Measurements from ENCODE around the gene PFN1. TPM values are rescaled to one million over a fixed set of nuclear protein-coding genes. Genes with fewer than 3 reads are reported as not detected.

Gene PFN1
- total RNA-seq, 1 experiment from 2014 or later = 748 TPM

DNA sequence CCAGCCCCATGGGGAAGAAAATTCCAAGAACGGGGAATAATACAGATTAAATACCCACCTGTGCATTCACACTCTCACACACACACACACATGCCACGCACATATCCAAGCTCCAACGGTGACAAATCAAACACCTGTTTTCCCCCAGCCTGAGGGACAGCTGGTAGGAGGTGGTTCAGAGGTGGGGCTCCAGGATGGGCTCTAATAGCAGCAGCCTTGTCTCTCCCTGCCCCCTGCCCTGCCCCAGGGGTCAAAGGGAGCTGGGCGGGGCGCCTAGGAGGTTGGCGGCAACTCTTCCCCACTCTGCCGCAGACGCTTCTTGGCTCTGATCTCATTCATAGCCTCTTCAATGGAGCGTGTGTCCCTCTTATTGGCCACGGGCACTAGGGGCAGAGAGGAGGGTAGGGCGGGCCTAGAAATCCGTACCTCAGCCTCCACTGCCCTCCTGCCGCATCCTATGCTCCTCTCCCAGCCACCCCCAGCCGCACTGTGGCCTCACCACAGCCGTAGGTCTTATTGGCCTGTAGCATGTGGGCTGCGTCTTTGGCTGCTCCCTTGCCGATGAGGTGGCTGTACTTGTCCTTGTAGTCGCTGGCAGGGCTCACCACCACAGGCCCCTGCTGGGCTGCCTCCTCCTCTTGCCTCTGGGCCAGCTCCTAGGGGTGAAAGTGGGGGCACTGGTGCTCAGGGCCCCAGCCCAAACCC, 11.1 kb upstream of the PFN1 start:
- H3K4me1 ChIP-seq (ENCODE audit: low read length) = peaks cover 7% of the 10 kb centered on the region
- peaks cover 3% of the 10 kb centered on the region; the same call in 1 of the 2 replicates for H3K36me3 ChIP-seq (ENCODE audit: insufficient read depth, low read length)
- H2AFZ ChIP-seq (ENCODE audit: low read length) = no peak overlapping the region
- H3K9ac ChIP-seq (ENCODE audit: low read length) = no peak overlapping the region
- no peak overlapping the region for H3K4me2 ChIP-seq (ENCODE audit: low read depth, low read length, poor library complexity, severe bottlenecking)
- H3K4me3 ChIP-seq (ENCODE audit: low read length) = no peak overlapping the region
- H3K79me2 ChIP-seq (ENCODE audit: low read length) = no peaks in the 10 kb centered on the region
- H3K9me3 ChIP-seq (ENCODE audit: low read length) = no peaks in the 10 kb centered on the region
- DNase-seq = no peak
- no peaks in the 10 kb centered on the region for H3K27me3 ChIP-seq (ENCODE audit: low read length)
- no peaks in the 10 kb centered on the region for H4K20me1 ChIP-seq (ENCODE audit: insufficient read depth, low read depth, low read length)
- H3K9me2 ChIP-seq (replicated peaks; ENCODE audit: insufficient read depth, low read length) = no peaks in the 10 kb centered on the region
- no peak overlapping the region for H3K27ac ChIP-seq (ENCODE audit: low read length)

DNA sequence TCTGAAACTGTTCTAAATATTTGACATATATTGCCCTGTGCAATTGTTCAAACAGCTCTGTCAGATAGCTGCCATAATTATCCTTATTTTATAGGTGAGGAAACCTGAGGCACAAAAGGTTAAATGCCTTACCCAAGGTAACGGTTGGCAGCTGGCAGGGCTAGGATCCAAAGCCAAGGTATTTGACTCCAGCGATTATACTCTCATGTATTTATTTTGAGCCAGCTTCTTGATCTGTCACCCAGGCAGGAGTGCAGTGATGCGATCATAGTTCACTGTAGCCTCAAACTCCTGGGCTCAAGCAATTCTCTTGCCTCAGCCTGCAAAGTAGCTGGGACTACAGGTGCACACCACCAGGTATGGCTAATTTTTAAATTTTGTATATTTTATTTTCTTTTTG, 9.8 kb upstream of the PFN1 start:
- Histone ChIP-seq H3K9ac (ENCODE audit: low read length) (no peak overlapping the region), H4K20me1 (ENCODE audit: insufficient read depth, low read depth, low read length) (no peaks in the 10 kb centered on the region), H3K9me3 (ENCODE audit: low read length) (no peaks in the 10 kb centered on the region), H3K27ac (ENCODE audit: low read length) (no peak overlapping the region), H2AFZ (ENCODE audit: low read length) (no peak overlapping the region), H3K79me2 (ENCODE audit: low read length) (no peaks in the 10 kb centered on the region), H3K4me2 (ENCODE audit: low read depth, low read length, poor library complexity, severe bottlenecking) (no peak overlapping the region), H3K36me3 (ENCODE audit: insufficient read depth, low read length) (peaks cover 3% of the 10 kb centered on the region; the same call in 1 of the 2 replicates), H3K27me3 (ENCODE audit: low read length) (no peaks in the 10 kb centered on the region), H3K4me1 (ENCODE audit: low read length) (peaks cover 7% of the 10 kb centered on the region), H3K9me2 (replicated peaks; ENCODE audit: insufficient read depth, low read length) (no peaks in the 10 kb centered on the region), H3K4me3 (ENCODE audit: low read length) (no peak overlapping the region)
- no peak for DNase-seq

GRCh38 chr17:4956493-4957061, 8.2 kb upstream of the PFN1 start:
- no peak for DNase-seq
- peaks cover 3% of the 10 kb centered on the region; the same call in 1 of the 2 replicates for H3K36me3 ChIP-seq (ENCODE audit: insufficient read depth, low read length)
- H3K9me3 ChIP-seq (ENCODE audit: low read length) = no peaks in the 10 kb centered on the region
- no peak overlapping the region for H3K27ac ChIP-seq (ENCODE audit: low read length)
- no peaks in the 10 kb centered on the region for H3K27me3 ChIP-seq (ENCODE audit: low read length)
- H3K4me1 ChIP-seq (ENCODE audit: low read length) = peaks cover 10% of the 10 kb centered on the region
- H3K4me2 ChIP-seq (ENCODE audit: low read depth, low read length, poor library complexity, severe bottlenecking) = no peak overlapping the region
- no peak overlapping the region for H3K4me3 ChIP-seq (ENCODE audit: low read length)
- no peaks in the 10 kb centered on the region for H3K79me2 ChIP-seq (ENCODE audit: low read length)
- no peak overlapping the region for H2AFZ ChIP-seq (ENCODE audit: low read length)
- H3K9ac ChIP-seq (ENCODE audit: low read length) = no peak overlapping the region
- H4K20me1 ChIP-seq (ENCODE audit: insufficient read depth, low read depth, low read length) = no peaks in the 10 kb centered on the region
- no peaks in the 10 kb centered on the region for H3K9me2 ChIP-seq (replicated peaks; ENCODE audit: insufficient read depth, low read length)

DNA sequence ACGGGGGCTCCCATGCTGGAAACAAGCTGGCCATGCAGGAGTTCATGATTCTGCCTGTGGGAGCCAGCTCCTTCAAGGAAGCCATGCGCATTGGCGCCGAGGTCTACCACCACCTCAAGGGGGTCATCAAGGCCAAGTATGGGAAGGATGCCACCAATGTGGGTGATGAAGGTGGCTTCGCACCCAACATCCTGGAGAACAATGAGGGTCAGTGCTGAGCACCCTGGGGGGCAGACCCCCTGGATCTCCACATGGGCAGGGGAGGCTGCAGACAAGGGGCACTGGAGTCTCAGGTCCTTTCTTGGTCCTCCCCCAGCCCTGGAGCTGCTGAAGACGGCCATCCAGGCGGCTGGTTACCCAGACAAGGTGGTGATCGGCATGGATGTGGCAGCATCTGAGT, 6.8 kb upstream of the PFN1 start:
- peaks cover 3% of the 10 kb centered on the region; the same call in 1 of the 2 replicates for H3K36me3 ChIP-seq (ENCODE audit: insufficient read depth, low read length)
- H3K27ac ChIP-seq (ENCODE audit: low read length) = no peak overlapping the region
- H3K9me3 ChIP-seq (ENCODE audit: low read length) = no peaks in the 10 kb centered on the region
- H3K79me2 ChIP-seq (ENCODE audit: low read length) = peaks cover 9% of the 10 kb centered on the region; the same call in 1 of the 2 replicates
- H3K27me3 ChIP-seq (ENCODE audit: low read length) = no peaks in the 10 kb centered on the region
- DNase-seq = no peak
- peaks cover 18% of the 10 kb centered on the region for H3K4me1 ChIP-seq (ENCODE audit: low read length)
- no peaks in the 10 kb centered on the region for H4K20me1 ChIP-seq (ENCODE audit: insufficient read depth, low read depth, low read length)
- no peak overlapping the region for H3K4me3 ChIP-seq (ENCODE audit: low read length)
- H3K4me2 ChIP-seq (ENCODE audit: low read depth, low read length, poor library complexity, severe bottlenecking) = no peak overlapping the region
- H3K9me2 ChIP-seq (replicated peaks; ENCODE audit: insufficient read depth, low read length) = no peaks in the 10 kb centered on the region
- H2AFZ ChIP-seq (ENCODE audit: low read length) = no peak overlapping the region
- H3K9ac ChIP-seq (ENCODE audit: low read length) = no peak overlapping the region

- no peak overlapping the region for H2AFZ ChIP-seq (ENCODE audit: low read length)
- no peak overlapping the region for H3K9ac ChIP-seq (ENCODE audit: low read length)
- no peaks in the 10 kb centered on the region for H3K9me3 ChIP-seq (ENCODE audit: low read length)
- no peaks in the 10 kb centered on the region for H3K27me3 ChIP-seq (ENCODE audit: low read length)
- no peaks in the 10 kb centered on the region for H3K9me2 ChIP-seq (replicated peaks; ENCODE audit: insufficient read depth, low read length)
- H3K4me3 ChIP-seq (ENCODE audit: low read length) = no peak overlapping the region
- no peak overlapping the region for H3K4me2 ChIP-seq (ENCODE audit: low read depth, low read length, poor library complexity, severe bottlenecking)
- H3K79me2 ChIP-seq (ENCODE audit: low read length) = peaks cover 9% of the 10 kb centered on the region; the same call in 1 of the 2 replicates
- H3K4me1 ChIP-seq (ENCODE audit: low read length) = peaks cover 27% of the 10 kb centered on the region
- H3K27ac ChIP-seq (ENCODE audit: low read length) = no peak overlapping the region
- DNase-seq = no peak
- H3K36me3 ChIP-seq (ENCODE audit: insufficient read depth, low read length) = peaks cover 3% of the 10 kb centered on the region; the same call in 1 of the 2 replicates
- H4K20me1 ChIP-seq (ENCODE audit: insufficient read depth, low read depth, low read length) = no peaks in the 10 kb centered on the region
Measured at GRCh38 chr17:4953451-4953961, 5.2 kb upstream of the PFN1 start.

- no peaks in the 10 kb centered on the region for H3K9me3 ChIP-seq (ENCODE audit: low read length)
- no peaks in the 10 kb centered on the region for H3K27me3 ChIP-seq (ENCODE audit: low read length)
- peaks cover 15% of the 10 kb centered on the region for H4K20me1 ChIP-seq (ENCODE audit: insufficient read depth, low read depth, low read length)
- peak overlapping the region; percentile 98 for H3K4me2 ChIP-seq (ENCODE audit: low read depth, low read length, poor library complexity, severe bottlenecking)
- peaks cover 11% of the 10 kb centered on the region for H3K36me3 ChIP-seq (ENCODE audit: insufficient read depth, low read length)
- no peak for DNase-seq
- peaks cover 27% of the 10 kb centered on the region for H3K79me2 ChIP-seq (ENCODE audit: low read length)
- peak overlapping the region; percentile 94 for H3K9ac ChIP-seq (ENCODE audit: low read length)
- no peak overlapping the region for H2AFZ ChIP-seq (ENCODE audit: low read length)
- H3K9me2 ChIP-seq (replicated peaks; ENCODE audit: insufficient read depth, low read length) = no peaks in the 10 kb centered on the region
- H3K27ac ChIP-seq (ENCODE audit: low read length) = peak overlapping the region; percentile 98
- peaks cover 32% of the 10 kb centered on the region for H3K4me1 ChIP-seq (ENCODE audit: low read length)
- H3K4me3 ChIP-seq (ENCODE audit: low read length) = peak overlapping the region; percentile 99; the same call in 1 of the 2 replicates
Measured at GRCh38 chr17:4951486-4951885, 3.2 kb upstream of the PFN1 start.

GRCh38 chr17:4950746-4951204, 2.4 kb upstream of the PFN1 start, which contains the start of gene ENO3:
Gene ENO3 (plus strand): TSS chr17:4951119. CDS start chr17:4951830, 711 bp downstream.
- DNase-seq = peak; percentile 55
- Histone ChIP-seq H3K27ac (ENCODE audit: low read length) (peak within 1 kb of the TSS; percentile 98), H3K36me3 (ENCODE audit: insufficient read depth, low read length) (peaks cover 16% of the 10 kb centered on the region), H3K9ac (ENCODE audit: low read length) (peak within 1 kb of the TSS; percentile 94), H3K4me3 (ENCODE audit: low read length) (peak within 1 kb of the TSS; percentile 99), H3K9me2 (replicated peaks; ENCODE audit: insufficient read depth, low read length) (no peaks in the 10 kb centered on the region), H3K9me3 (ENCODE audit: low read length) (no peaks in the 10 kb centered on the region), H3K4me1 (ENCODE audit: low read length) (peaks cover 39% of the 10 kb centered on the region), H3K27me3 (ENCODE audit: low read length) (no peaks in the 10 kb centered on the region), H2AFZ (ENCODE audit: low read length) (no peak within 1 kb of the TSS), H3K4me2 (ENCODE audit: low read depth, low read length, poor library complexity, severe bottlenecking) (peak within 1 kb of the TSS; percentile 98), H3K79me2 (ENCODE audit: low read length) (peaks cover 32% of the 10 kb centered on the region), H4K20me1 (ENCODE audit: insufficient read depth, low read depth, low read length) (peaks cover 22% of the 10 kb centered on the region)

GRCh38 chr17:4950075-4950745, 1.9 kb upstream of the PFN1 start:
- Histone ChIP-seq H3K27ac (ENCODE audit: low read length) (peak overlapping the region; percentile 98), H3K79me2 (ENCODE audit: low read length) (peaks cover 38% of the 10 kb centered on the region), H2AFZ (ENCODE audit: low read length) (no peak overlapping the region), H3K4me2 (ENCODE audit: low read depth, low read length, poor library complexity, severe bottlenecking) (peak overlapping the region; percentile 98), H3K4me1 (ENCODE audit: low read length) (peaks cover 45% of the 10 kb centered on the region), H3K36me3 (ENCODE audit: insufficient read depth, low read length) (peaks cover 21% of the 10 kb centered on the region), H3K9ac (ENCODE audit: low read length) (peak overlapping the region; percentile 94), H3K9me3 (ENCODE audit: low read length) (no peaks in the 10 kb centered on the region), H4K20me1 (ENCODE audit: insufficient read depth, low read depth, low read length) (peaks cover 28% of the 10 kb centered on the region), H3K9me2 (replicated peaks; ENCODE audit: insufficient read depth, low read length) (no peaks in the 10 kb centered on the region), H3K27me3 (ENCODE audit: low read length) (no peaks in the 10 kb centered on the region), H3K4me3 (ENCODE audit: low read length) (peak overlapping the region; percentile 99)
- peak; percentile 81 for DNase-seq

All from Karpas-422 (cell line).